Measurements from ENCODE around the gene TNFRSF8.

- TF ChIP-seq, protein P1, sequence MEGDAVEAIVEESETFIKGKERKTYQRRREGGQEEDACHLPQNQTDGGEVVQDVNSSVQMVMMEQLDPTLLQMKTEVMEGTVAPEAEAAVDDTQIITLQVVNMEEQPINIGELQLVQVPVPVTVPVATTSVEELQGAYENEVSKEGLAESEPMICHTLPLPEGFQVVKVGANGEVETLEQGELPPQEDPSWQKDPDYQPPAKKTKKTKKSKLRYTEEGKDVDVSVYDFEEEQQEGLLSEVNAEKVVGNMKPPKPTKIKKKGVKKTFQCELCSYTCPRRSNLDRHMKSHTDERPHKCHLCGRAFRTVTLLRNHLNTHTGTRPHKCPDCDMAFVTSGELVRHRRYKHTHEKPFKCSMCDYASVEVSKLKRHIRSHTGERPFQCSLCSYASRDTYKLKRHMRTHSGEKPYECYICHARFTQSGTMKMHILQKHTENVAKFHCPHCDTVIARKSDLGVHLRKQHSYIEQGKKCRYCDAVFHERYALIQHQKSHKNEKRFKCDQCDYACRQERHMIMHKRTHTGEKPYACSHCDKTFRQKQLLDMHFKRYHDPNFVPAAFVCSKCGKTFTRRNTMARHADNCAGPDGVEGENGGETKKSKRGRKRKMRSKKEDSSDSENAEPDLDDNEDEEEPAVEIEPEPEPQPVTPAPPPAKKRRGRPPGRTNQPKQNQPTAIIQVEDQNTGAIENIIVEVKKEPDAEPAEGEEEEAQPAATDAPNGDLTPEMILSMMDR (IDR thresholded peaks at IDR 0.05), result no peak
- TF ChIP-seq EP300 (IDR thresholded peaks at IDR 0.05; ENCODE audit: borderline replicate concordance in 1 of 2, low read depth in 1 of 2, low read length in 1 of 2) (no peak), RFX5 (IDR thresholded peaks at IDR 0.05; ENCODE audit: low read length) (no peak), FOXJ3 (CRISPR knock-in tag; IDR thresholded peaks at IDR 0.05) (no peak), REST (IDR thresholded peaks at IDR 0.05; ENCODE audit: low read depth, low read length) (no peak), TCF12 (IDR thresholded peaks at IDR 0.05) (no peak), SIN3A (IDR thresholded peaks at IDR 0.05; ENCODE audit: borderline replicate concordance, low read depth, low read length) (no peak), YY1 (IDR thresholded peaks at IDR 0.05; ENCODE audit: low read depth) (no peak), TAF1 (IDR thresholded peaks at IDR 0.05; ENCODE audit: borderline replicate concordance, low read depth, low read length) (no peak), POLR2AphosphoS5 (IDR thresholded peaks at IDR 0.05; ENCODE audit: low read depth, low read length) (no peak)
- TF ChIP-seq, protein P2, sequence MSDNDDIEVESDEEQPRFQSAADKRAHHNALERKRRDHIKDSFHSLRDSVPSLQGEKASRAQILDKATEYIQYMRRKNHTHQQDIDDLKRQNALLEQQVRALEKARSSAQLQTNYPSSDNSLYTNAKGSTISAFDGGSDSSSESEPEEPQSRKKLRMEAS (IDR thresholded peaks at IDR 0.05; ENCODE audit: low read depth), result no peak
- TF ChIP-seq, protein P3, sequence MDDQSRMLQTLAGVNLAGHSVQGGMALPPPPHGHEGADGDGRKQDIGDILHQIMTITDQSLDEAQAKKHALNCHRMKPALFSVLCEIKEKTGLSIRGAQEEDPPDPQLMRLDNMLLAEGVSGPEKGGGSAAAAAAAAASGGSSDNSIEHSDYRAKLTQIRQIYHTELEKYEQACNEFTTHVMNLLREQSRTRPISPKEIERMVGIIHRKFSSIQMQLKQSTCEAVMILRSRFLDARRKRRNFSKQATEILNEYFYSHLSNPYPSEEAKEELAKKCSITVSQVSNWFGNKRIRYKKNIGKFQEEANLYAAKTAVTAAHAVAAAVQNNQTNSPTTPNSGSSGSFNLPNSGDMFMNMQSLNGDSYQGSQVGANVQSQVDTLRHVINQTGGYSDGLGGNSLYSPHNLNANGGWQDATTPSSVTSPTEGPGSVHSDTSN (IDR thresholded peaks at IDR 0.05), result no peak
Observed at GRCh38 chr1:12097321-12097720, 34.2 kb downstream of the TNFRSF8 start.
